Epithelial cell of esophagus (primary cell): ENCODE data around the gene ASNSD1.

Experiments
- DNase-seq: peaks from one replicate; pipeline ENCODE4 v3.0.0; 2010; ENCODE audit warnings: low read depth
- H3K4me3 ChIP-seq: 2 replicates; pipeline ENCODE4 v1.5.1; 2011; ENCODE audit warnings: mild to moderate bottlenecking, low read length, control low read depth
- CTCF ChIP-seq: IDR thresholded peaks from 2 replicates; pipeline ENCODE4 v1.5.1; 2011; ENCODE audit warnings: low read depth, mild to moderate bottlenecking, low read length, control low read depth, inconsistent platforms; ENCODE audit not compliant: insufficient read depth; ENCODE audit errors: missing control alignments

Gene ASNSD1

GRCh38 chr2:189674374-189675112 is 13.3 kb downstream of the ASNSD1 start, which contains the start of gene ANKAR:
Gene ANKAR (plus strand): TSS chr2:189674670. CDS start chr2:189676491, 1,821 bp downstream.
- peak within 1 kb of the TSS; percentile 83 for H3K4me3 ChIP-seq
- TF ChIP-seq CTCF: peak; percentile 32
- peak; percentile 78 for DNase-seq

GRCh38 chr2:189676471-189676870 is 15.2 kb downstream of the ASNSD1 start:
- no peak for TF ChIP-seq CTCF
- no peak overlapping the region for H3K4me3 ChIP-seq
- no peak for DNase-seq

GRCh38 chr2:189679226-189679625 is 18.0 kb downstream of the ASNSD1 start:
- no peak overlapping the region for H3K4me3 ChIP-seq
- no peak for DNase-seq
- no peak for TF ChIP-seq CTCF

GRCh38 chr2:189681203-189681602 is 19.9 kb downstream of the ASNSD1 start:
- no peak for DNase-seq
- no peak overlapping the region for H3K4me3 ChIP-seq

GRCh38 chr2:189681903-189682302 is 20.6 kb downstream of the ASNSD1 start:
- no peak for TF ChIP-seq CTCF
- DNase-seq: peak; percentile 19
- H3K4me3 ChIP-seq: no peak overlapping the region

More at GRCh38 chr2:189681203-189681602, 19.9 kb downstream of the ASNSD1 start:
- TF ChIP-seq CTCF: no peak

GRCh38 chr2:189683348-189683747 is 22.1 kb downstream of the ASNSD1 start:
- TF ChIP-seq CTCF: no peak
- peak; percentile 35 for DNase-seq
- H3K4me3 ChIP-seq: no peak overlapping the region

GRCh38 chr2:189684811-189685210 is 23.6 kb downstream of the ASNSD1 start:
- DNase-seq: no peak
- TF ChIP-seq CTCF: no peak
- H3K4me3 ChIP-seq: no peak overlapping the region
